Hepatocyte (in vitro differentiated cells): ENCODE measurements around the gene DCAF12.

Source experiments
- CTCF ChIP-seq: fragments of 200-600 bp; sonication (generic); IDR thresholded peaks from 2 replicates; pipeline ENCODE4 v1.5.1; 2016; ENCODE audit warnings: antibody characterized with exemption, mild to moderate bottlenecking; ENCODE audit not compliant: poor library complexity
- EZH2 ChIP-seq: fragments of 200-600 bp; sonication (generic); IDR thresholded peaks from 2 replicates; pipeline ENCODE4 v1.6.1; 2016; ENCODE audit warnings: antibody characterized with exemption, mild to moderate bottlenecking, borderline replicate concordance

DNA sequence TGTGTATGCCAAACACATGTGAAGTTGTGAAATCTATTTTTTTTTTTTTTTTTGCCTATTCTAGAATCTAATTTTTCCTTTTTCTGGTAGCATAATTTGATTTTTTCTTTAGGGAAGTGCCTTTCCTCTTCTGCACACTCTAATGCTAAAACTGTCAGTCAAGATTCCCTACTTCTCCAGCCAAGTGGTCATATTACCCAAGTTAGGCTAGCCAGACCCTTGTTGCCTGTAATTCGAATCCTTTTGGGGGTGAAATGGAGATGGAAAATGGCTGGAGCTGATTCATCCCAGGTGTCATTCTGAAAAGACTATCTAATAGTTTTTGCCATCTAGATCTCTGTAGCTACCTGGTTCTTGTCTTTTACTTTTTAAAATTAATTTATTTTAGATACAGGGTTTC is 27.6 kb upstream of the DCAF12 start:
- no peak for TF ChIP-seq CTCF
- TF ChIP-seq EZH2 = no peak
